CD8-positive, alpha-beta memory T cell (primary cell): ENCODE measurements around the gene KCTD16. TPM values are rescaled to one million over a fixed set of nuclear protein-coding genes. Genes with fewer than 3 reads are reported as not detected.

ENCODE experiments used
- CTCF ChIA-PET: fragments of 350-600 bp; sonication (Branson Sonifier 250); formaldehyde crosslinking; loops from one replicate; lab custom pipeline; 2021; ENCODE audit warnings: antibody characterized with exemption; lab: Charles Lee
- POLR2A ChIA-PET: fragments of 350-600 bp; sonication (Branson Sonifier 250); formaldehyde crosslinking; loops from one replicate; lab custom pipeline; 2021; ENCODE audit warnings: antibody characterized with exemption; lab: Charles Lee
- DNase-seq, 5 donors: peaks; one replicate each; pipeline versions ENCODE4 v3.0.0 to v3.0.0-alpha.2; 2020 to 2022; ENCODE audit warnings: mixed read lengths in 1 of 5
- H3K27ac ChIP-seq: one replicate; pipeline ENCODE4 v1.7.0; 2013; ENCODE audit warnings: low read depth, mild to moderate bottlenecking, low read length, moderate library complexity
- H3K27me3 ChIP-seq: 2 replicates; pipeline ENCODE4 v1.7.0; 2013; ENCODE audit warnings: low read length, mild to moderate bottlenecking; ENCODE audit not compliant: insufficient read depth, poor library complexity, severe bottlenecking
- H3K36me3 ChIP-seq: 2 replicates; pipeline ENCODE4 v1.7.0; 2013; ENCODE audit warnings: mild to moderate bottlenecking, low read length, moderate library complexity; ENCODE audit not compliant: insufficient read depth
- H3K4me1 ChIP-seq: 2 replicates; pipeline ENCODE4 v1.7.0; 2013; ENCODE audit warnings: mild to moderate bottlenecking, low read length, moderate library complexity; ENCODE audit not compliant: insufficient read depth
- H3K4me3 ChIP-seq: 2 replicates; pipeline ENCODE4 v1.7.0; 2013; ENCODE audit warnings: mild to moderate bottlenecking, low read length
- H3K9me3 ChIP-seq: 2 replicates; pipeline ENCODE4 v1.7.0; 2013; ENCODE audit warnings: mild to moderate bottlenecking, low read length
- H3K27ac Mint-ChIP-seq, 8 donors: one replicate each; pipeline ENCODE4 v1.8.0; 2020 to 2021; ENCODE audit warnings: mixed read lengths in 8 of 8, mild to moderate bottlenecking in 6 of 8, inconsistent platforms in 3 of 8, moderate library complexity in 3 of 8
- H3K27me3 Mint-ChIP-seq, 2 donors: one replicate each; pipeline ENCODE4 v1.8.0; 2020 to 2021; ENCODE audit warnings: mixed read lengths in 2 of 2, mild to moderate bottlenecking in 1 of 2, moderate library complexity in 1 of 2
- H3K36me3 Mint-ChIP-seq, 3 donors: one replicate each; pipeline ENCODE4 v1.8.0; 2020 to 2021; ENCODE audit warnings: mixed read lengths in 3 of 3, inconsistent platforms in 1 of 3, mild to moderate bottlenecking in 1 of 3
- H3K4me1 Mint-ChIP-seq, 3 donors: one replicate each; pipeline ENCODE4 v1.8.0; 2020 to 2021; ENCODE audit warnings: mixed read lengths in 3 of 3, inconsistent platforms in 1 of 3, mild to moderate bottlenecking in 1 of 3
- H3K4me3 Mint-ChIP-seq, 7 donors: one replicate each; pipeline ENCODE4 v1.8.0; 2020 to 2021; ENCODE audit warnings: mixed read lengths in 7 of 7, mild to moderate bottlenecking in 6 of 7, moderate library complexity in 4 of 7, inconsistent platforms in 2 of 7
- H3K9me3 Mint-ChIP-seq, 5 donors: one replicate each; pipeline ENCODE4 v1.8.0; 2020 to 2022; ENCODE audit warnings: mixed read lengths in 5 of 5, mild to moderate bottlenecking in 3 of 5, moderate library complexity in 2 of 5, inconsistent platforms in 1 of 5
- polyA plus RNA-seq: library from polyadenylated mRNA; unstranded; fragments of 300-500 nt; fragmentation: Illumina TruSeq; gene quantifications from one replicate; pipeline ENCODE4 v1.2.3, GENCODE V29; 2021
- total RNA-seq, 2 experiments: library from RNA; stranded (reverse); gene quantifications; one replicate each; pipeline ENCODE4 v1.2.3, GENCODE V29; 2021

KCTD16 gene
- total and polyA plus RNA-seq, 3 experiments from 2014 or later: 0.01 to 0.09 (median 0.02) TPM

GRCh38 chr5:144276034-144276822 is 105.6 kb downstream of the KCTD16 start:
- Mint-ChIP-seq H3K27me3 (peaks cover 4% of the 10 kb centered on the region in 2 donors), H3K4me1 (no peaks in the 10 kb centered on the region), H3K36me3 (no peaks in the 10 kb centered on the region), H3K9me3 (peaks cover 0 to 6% (median 0%) of the 10 kb centered on the region in 5 donors), H3K4me3 (no peak overlapping the region), H3K27ac (no peak overlapping the region)
- ChIA-PET CTCF (no interaction called here), POLR2A (no interaction called here)
- Histone ChIP-seq H3K27me3 (no peaks in the 10 kb centered on the region), H3K9me3 (no peaks in the 10 kb centered on the region), H3K27ac (no peak overlapping the region), H3K4me3 (no peak overlapping the region), H3K36me3 (no peaks in the 10 kb centered on the region), H3K4me1 (no peaks in the 10 kb centered on the region)
- no peak for DNase-seq

DNA sequence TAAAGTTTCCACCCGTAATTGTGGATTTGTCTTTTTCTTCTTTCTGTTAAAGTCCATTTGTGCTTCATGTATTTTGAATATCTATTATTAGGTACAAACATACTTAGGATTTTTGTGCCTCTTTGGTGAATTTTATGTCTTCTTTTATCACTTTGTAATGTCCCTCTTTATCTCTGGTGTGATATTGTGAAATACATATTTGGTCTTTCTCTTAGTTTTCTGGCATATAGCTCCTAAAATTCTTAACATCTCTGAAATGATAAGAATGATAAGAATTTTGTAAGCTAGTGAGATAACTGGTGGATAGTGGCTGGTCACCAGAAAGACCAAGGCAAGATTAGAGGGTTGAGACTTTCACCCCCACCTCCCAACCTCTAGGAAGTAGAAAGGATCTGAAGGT is 111.1 kb downstream of the KCTD16 start:
- Mint-ChIP-seq H3K27ac (no peak overlapping the region), H3K4me1 (no peaks in the 10 kb centered on the region), H3K9me3 (peaks cover 0 to 2% (median 0%) of the 10 kb centered on the region in 5 donors), H3K4me3 (no peak overlapping the region), H3K27me3 (peaks cover 4% of the 10 kb centered on the region in 2 donors), H3K36me3 (no peaks in the 10 kb centered on the region)
- no peak overlapping the region for H3K27ac ChIP-seq
- CTCF ChIA-PET: no interaction called here
- DNase-seq: no peak
- POLR2A ChIA-PET: no interaction called here
- no peaks in the 10 kb centered on the region for H3K36me3 ChIP-seq
- H3K4me3 ChIP-seq: no peak overlapping the region
- no peaks in the 10 kb centered on the region for H3K9me3 ChIP-seq
- no peaks in the 10 kb centered on the region for H3K4me1 ChIP-seq
- no peaks in the 10 kb centered on the region for H3K27me3 ChIP-seq

DNA sequence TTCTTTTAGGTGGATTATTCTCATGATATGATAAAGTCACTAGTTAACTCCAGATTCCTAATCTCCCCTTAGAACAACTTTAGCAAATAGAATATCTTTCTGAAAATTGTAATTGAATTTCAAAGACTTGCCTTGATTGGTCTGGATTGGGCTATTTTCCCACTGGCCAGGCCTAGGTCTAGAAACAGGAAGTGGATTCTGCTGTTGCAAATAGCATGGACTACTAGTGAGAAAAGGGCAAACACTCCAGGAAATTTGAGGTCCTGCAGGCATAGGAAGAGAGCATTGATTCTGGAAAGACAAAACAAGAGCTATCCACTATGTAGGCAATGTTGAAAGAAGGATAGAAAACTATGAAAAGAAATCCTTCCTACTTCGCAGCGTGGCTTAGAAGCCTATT is 113.4 kb downstream of the KCTD16 start:
- Histone ChIP-seq H3K27me3 (no peaks in the 10 kb centered on the region), H3K4me3 (no peak overlapping the region), H3K9me3 (no peaks in the 10 kb centered on the region), H3K4me1 (no peaks in the 10 kb centered on the region), H3K27ac (no peak overlapping the region), H3K36me3 (no peaks in the 10 kb centered on the region)
- no peaks in the 10 kb centered on the region for H3K9me3 Mint-ChIP-seq
- peaks cover 3 to 6% of the 10 kb centered on the region in 2 donors for H3K27me3 Mint-ChIP-seq
- no peak overlapping the region for H3K4me3 Mint-ChIP-seq
- no peaks in the 10 kb centered on the region for H3K4me1 Mint-ChIP-seq
- H3K36me3 Mint-ChIP-seq: no peaks in the 10 kb centered on the region
- POLR2A ChIA-PET: no interaction called here
- no peak for DNase-seq
- CTCF ChIA-PET: no interaction called here
- no peak overlapping the region for H3K27ac Mint-ChIP-seq

DNA sequence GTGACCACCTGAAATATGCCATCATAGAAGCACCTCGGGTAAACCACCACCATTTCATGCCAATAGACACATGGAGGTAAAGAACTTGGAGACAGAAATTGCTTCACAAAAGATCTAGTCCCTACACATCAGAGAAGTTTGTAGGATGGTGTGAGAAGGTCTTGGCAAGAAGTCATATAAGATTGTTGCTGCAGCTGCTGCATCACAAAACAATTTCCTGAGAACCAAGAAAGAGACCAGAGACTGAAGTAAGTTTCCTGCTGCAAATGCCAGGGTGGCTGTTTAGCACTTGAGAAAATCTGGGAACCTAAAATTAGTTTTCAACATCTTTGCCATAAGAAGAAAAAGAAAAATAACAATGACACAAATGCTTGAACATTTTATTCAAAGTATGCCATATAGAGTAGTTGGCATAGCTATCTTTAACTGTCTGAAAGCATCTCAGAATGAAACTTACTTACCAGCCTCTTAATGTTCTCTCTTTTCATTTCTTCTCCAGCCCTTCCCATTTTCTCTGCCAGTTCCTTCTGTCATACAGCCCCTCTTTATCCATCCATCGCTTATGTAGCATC is 114.3 kb downstream of the KCTD16 start:
- Histone ChIP-seq H3K27ac (no peak overlapping the region), H3K27me3 (no peaks in the 10 kb centered on the region), H3K4me3 (no peak overlapping the region), H3K36me3 (no peaks in the 10 kb centered on the region), H3K4me1 (no peaks in the 10 kb centered on the region), H3K9me3 (no peaks in the 10 kb centered on the region)
- no peak for DNase-seq
- H3K27me3 Mint-ChIP-seq: peaks cover 3% of the 10 kb centered on the region in 2 donors
- no peak overlapping the region for H3K4me3 Mint-ChIP-seq
- H3K9me3 Mint-ChIP-seq: no peaks in the 10 kb centered on the region
- no peaks in the 10 kb centered on the region for H3K4me1 Mint-ChIP-seq
- POLR2A ChIA-PET: no interaction called here
- CTCF ChIA-PET: no interaction called here
- no peak overlapping the region for H3K27ac Mint-ChIP-seq
- no peaks in the 10 kb centered on the region for H3K36me3 Mint-ChIP-seq

DNA sequence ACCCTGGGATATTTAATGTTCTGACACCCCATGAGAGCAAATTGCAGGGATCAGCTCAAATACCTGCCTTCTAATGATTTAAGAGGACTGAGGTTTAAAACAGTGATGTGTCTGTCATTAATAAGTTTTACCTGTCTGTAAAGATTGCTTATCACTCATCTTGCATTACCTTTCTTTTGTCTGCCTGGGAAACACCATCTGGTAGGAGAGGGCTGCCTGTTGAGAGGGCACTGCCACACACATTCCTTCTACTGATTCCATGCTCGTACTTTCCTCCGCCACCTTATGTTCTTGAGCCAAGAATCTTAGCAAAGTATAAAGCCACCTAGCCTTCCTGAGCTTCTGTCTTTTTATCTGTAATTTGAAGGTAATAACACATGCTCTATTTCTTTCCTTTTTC is 118.6 kb downstream of the KCTD16 start:
- no peak overlapping the region for H3K4me3 Mint-ChIP-seq
- H3K9me3 Mint-ChIP-seq: no peaks in the 10 kb centered on the region
- Histone ChIP-seq H3K27ac (no peak overlapping the region), H3K4me1 (no peaks in the 10 kb centered on the region), H3K27me3 (no peaks in the 10 kb centered on the region), H3K4me3 (no peak overlapping the region), H3K36me3 (no peaks in the 10 kb centered on the region), H3K9me3 (no peaks in the 10 kb centered on the region)
- no peak for DNase-seq
- no peak overlapping the region for H3K27ac Mint-ChIP-seq
- ChIA-PET POLR2A (no interaction called here), CTCF (no interaction called here)
- peaks cover 0 to 2% (median 0%) of the 10 kb centered on the region in 3 donors for H3K36me3 Mint-ChIP-seq
- H3K27me3 Mint-ChIP-seq: peaks cover 6 to 7% of the 10 kb centered on the region in 2 donors
- H3K4me1 Mint-ChIP-seq: no peaks in the 10 kb centered on the region

DNA sequence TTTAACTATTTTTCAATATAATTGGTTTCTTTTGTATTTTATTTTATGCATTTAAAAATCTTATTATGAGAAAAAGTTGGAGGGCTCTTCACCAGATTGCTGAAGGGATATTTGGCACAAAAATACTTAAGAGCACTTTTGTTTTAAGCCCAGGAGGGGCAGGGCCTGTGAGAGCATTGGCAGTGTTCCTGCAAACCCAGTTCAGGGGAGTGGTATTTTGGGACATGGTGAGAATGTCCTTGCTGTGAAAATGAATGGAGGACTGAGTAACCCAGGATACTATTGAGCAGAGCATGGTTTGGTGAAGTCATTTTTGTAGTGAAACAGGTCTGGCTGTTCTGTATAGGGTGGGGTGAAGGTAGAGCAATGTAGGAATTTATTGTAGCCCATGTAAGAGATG is 121.4 kb downstream of the KCTD16 start:
- H3K9me3 Mint-ChIP-seq: no peaks in the 10 kb centered on the region
- no peak for DNase-seq
- no peak overlapping the region for H3K27ac ChIP-seq
- no peaks in the 10 kb centered on the region for H3K27me3 ChIP-seq
- H3K4me3 ChIP-seq: no peak overlapping the region
- H3K36me3 Mint-ChIP-seq: peaks cover 0 to 2% (median 0%) of the 10 kb centered on the region in 3 donors
- H3K9me3 ChIP-seq: no peaks in the 10 kb centered on the region
- no peaks in the 10 kb centered on the region for H3K4me1 ChIP-seq
- H3K4me1 Mint-ChIP-seq: no peaks in the 10 kb centered on the region
- ChIA-PET POLR2A (no interaction called here), CTCF (no interaction called here)
- no peak overlapping the region for H3K4me3 Mint-ChIP-seq
- peaks cover 7 to 10% of the 10 kb centered on the region in 2 donors for H3K27me3 Mint-ChIP-seq
- no peaks in the 10 kb centered on the region for H3K36me3 ChIP-seq
- H3K27ac Mint-ChIP-seq: peak overlapping the region in 1 of 8 donors; percentile 28

GRCh38 chr5:144295284-144295683 is 124.6 kb downstream of the KCTD16 start:
- Mint-ChIP-seq H3K9me3 (no peaks in the 10 kb centered on the region), H3K27me3 (peaks cover 7 to 10% of the 10 kb centered on the region in 2 donors), H3K36me3 (peaks cover 0 to 2% (median 0%) of the 10 kb centered on the region in 3 donors), H3K4me3 (no peak overlapping the region), H3K4me1 (no peaks in the 10 kb centered on the region), H3K27ac (no peak overlapping the region)
- H3K4me1 ChIP-seq: no peaks in the 10 kb centered on the region
- H3K36me3 ChIP-seq: no peaks in the 10 kb centered on the region
- ChIA-PET POLR2A (no interaction called here), CTCF (no interaction called here)
- H3K27me3 ChIP-seq: no peaks in the 10 kb centered on the region
- no peak for DNase-seq
- no peak overlapping the region for H3K4me3 ChIP-seq
- no peak overlapping the region for H3K27ac ChIP-seq
- no peaks in the 10 kb centered on the region for H3K9me3 ChIP-seq

- ChIA-PET CTCF (no interaction called here), POLR2A (no interaction called here)
- no peaks in the 10 kb centered on the region for H3K36me3 ChIP-seq
- Mint-ChIP-seq H3K27me3 (peaks cover 8 to 11% of the 10 kb centered on the region in 2 donors), H3K4me1 (no peaks in the 10 kb centered on the region), H3K4me3 (no peak overlapping the region), H3K36me3 (peaks cover 0 to 2% (median 0%) of the 10 kb centered on the region in 3 donors), H3K27ac (no peak overlapping the region), H3K9me3 (no peaks in the 10 kb centered on the region)
- no peak overlapping the region for H3K27ac ChIP-seq
- no peak overlapping the region for H3K4me3 ChIP-seq
- no peaks in the 10 kb centered on the region for H3K27me3 ChIP-seq
- H3K9me3 ChIP-seq: no peaks in the 10 kb centered on the region
- H3K4me1 ChIP-seq: no peaks in the 10 kb centered on the region
- no peak for DNase-seq
Measured at GRCh38 chr5:144297081-144297480, 126.4 kb downstream of the KCTD16 start.
